ENCODE data around the gene AKAP3.

AKAP3 gene

GRCh38 chr12:4591180-4591687 lies 57.6 kb downstream of the AKAP3 start:
- TF ChIP-seq ZNF596 (tag by site-specific recombination; IDR thresholded peaks at IDR 0.05) (no peak), ZNF37A (tag by site-specific recombination; IDR thresholded peaks at IDR 0.05) (no peak), ZIC2 (tag by site-specific recombination; IDR thresholded peaks at IDR 0.05) (no peak), BCL11A (tag by site-specific recombination; IDR thresholded peaks at IDR 0.05; ENCODE audit: low read depth) (no peak), ZNF621 (tag by site-specific recombination; IDR thresholded peaks at IDR 0.05) (no peak), ZNF10 (tag by site-specific recombination; IDR thresholded peaks at IDR 0.05) (no peak), ZNF830 (tag by site-specific recombination; IDR thresholded peaks at IDR 0.05; ENCODE audit: low read depth) (no peak), HOXD13 (CRISPR knock-in tag; IDR thresholded peaks at IDR 0.05; ENCODE audit: borderline replicate concordance) (no peak), IKZF3 (tag by site-specific recombination; IDR thresholded peaks at IDR 0.05) (no peak), ZFP69B (tag by site-specific recombination; IDR thresholded peaks at IDR 0.05) (no peak), ZNF629 (tag by site-specific recombination; IDR thresholded peaks at IDR 0.05) (no peak), ZNF311 (tag by site-specific recombination; IDR thresholded peaks at IDR 0.05; ENCODE audit: borderline replicate concordance) (no peak), ZNF692 (tag by site-specific recombination; IDR thresholded peaks at IDR 0.05) (no peak), ZNF747 (tag by site-specific recombination; IDR thresholded peaks at IDR 0.05) (no peak)
- Histone ChIP-seq H3K9me3 (ENCODE audit: control insufficient read depth, insufficient read depth, low read depth, low read length) (no peaks in the 10 kb centered on the region), H3K36me3 (ENCODE audit: control insufficient read depth in 2 of 2, insufficient read depth in 1 of 2, low read length in 2 of 2) (no peaks in the 10 kb centered on the region), H3K27ac (ENCODE audit: extremely low read depth, low read depth, low read length) (no peak overlapping the region), H3K4me3 (ENCODE audit: low read depth, low read length) (no peak overlapping the region), H3K4me1 (ENCODE audit: control insufficient read depth, insufficient read depth, low read length) (no peaks in the 10 kb centered on the region)
- ChIA-PET POLR2A (no interaction called here), CTCF (interaction anchor here (0.6 to 2.5 kb wide), 4 partner anchors 14 to 167 kb away, joined by 3 to 18 read pairs (median 3); no protein-coding TSS in a partner anchor)

- H3K4me3 ChIP-seq (ENCODE audit: low read depth, low read length): no peak overlapping the region
- TF ChIP-seq IKZF3 (tag by site-specific recombination; IDR thresholded peaks at IDR 0.05) (no peak), ZBTB21 (tag by site-specific recombination; IDR thresholded peaks at IDR 0.05) (no peak), ZNF561 (tag by site-specific recombination; IDR thresholded peaks at IDR 0.05; ENCODE audit: borderline replicate concordance) (no peak), GFI1B (tag by site-specific recombination; IDR thresholded peaks at IDR 0.05) (no peak), ZNF280D (tag by site-specific recombination; IDR thresholded peaks at IDR 0.05) (no peak), ZNF488 (tag by site-specific recombination; IDR thresholded peaks at IDR 0.05) (no peak), SCRT1 (tag by site-specific recombination; IDR thresholded peaks at IDR 0.05; ENCODE audit: borderline replicate concordance) (no peak), SCRT2 (tag by site-specific recombination; IDR thresholded peaks at IDR 0.05) (no peak), OVOL3 (tag by site-specific recombination; IDR thresholded peaks at IDR 0.05) (no peak), ZNF600 (tag by site-specific recombination; IDR thresholded peaks at IDR 0.05) (no peak)
- POLR2A ChIA-PET: no interaction called here
- CTCF ChIA-PET: interaction anchor here (0.6 kb wide), 1 partner anchor 431 kb away, joined by 3 read pairs; no protein-coding TSS in a partner anchor
- no peaks in the 10 kb centered on the region for H3K9me3 ChIP-seq (ENCODE audit: control insufficient read depth, insufficient read depth, low read depth, low read length)
- no peaks in the 10 kb centered on the region for H3K36me3 ChIP-seq (ENCODE audit: control insufficient read depth in 2 of 2, insufficient read depth in 1 of 2, low read length in 2 of 2)
- no peak overlapping the region for H3K27ac ChIP-seq (ENCODE audit: extremely low read depth, low read depth, low read length)
- no peaks in the 10 kb centered on the region for H3K4me1 ChIP-seq (ENCODE audit: control insufficient read depth, insufficient read depth, low read length)
Observed at GRCh38 chr12:4589941-4590340, 58.9 kb downstream of the AKAP3 start.
